Posterior cingulate gyrus (tissue), 11 donors: ENCODE results near the gene SKAP2.
"Not testable (repeated sequence)": the region's sequence is repeated elsewhere in the genome, so short reads cannot be mapped to it uniquely, and the experiment has no call there.

Experiments used
- DNase-seq, 10 donors: peaks; one replicate each; pipeline versions ENCODE4 v3.0.0 to v3.0.0-alpha.2; 2020 to 2021; ENCODE audit warnings: mixed read lengths in 3 of 10
- intact Hi-C: fragments of 100-400 bp; cut with DNase I; formaldehyde crosslinking; loops from one replicate; pipeline ENCODE4 v1.15.1; 2023

The SKAP2 gene

GRCh38 chr7:26857506-26858240, 6.7 kb downstream of the SKAP2 start:
- intact Hi-C loops: no loop called here
- peak in 5 of 10 donors; percentile 12 to 79 (median 18) for DNase-seq

GRCh38 chr7:26857170-26857505, 7.3 kb downstream of the SKAP2 start:
- DNase-seq: no peak
- intact Hi-C loops: no loop called here

- intact Hi-C loops: no loop called here
- no peak for DNase-seq
These were observed 8.0 kb downstream of the SKAP2 start for GRCh38 chr7:26856176-26856985.

GRCh38 chr7:26854876-26855855, 9.2 kb downstream of the SKAP2 start:
- DNase-seq: no peak
- intact Hi-C loops: no loop called here

GRCh38 chr7:26853788-26854393, 10.5 kb downstream of the SKAP2 start:
- DNase-seq: no peak
- intact Hi-C loops: loop anchor here (1.0 kb wide), 1 partner anchor 307 kb away; no protein-coding TSS in a partner anchor

GRCh38 chr7:26850193-26850651, 14.2 kb downstream of the SKAP2 start:
- intact Hi-C loops: no loop called here

GRCh38 chr7:26843705-26844104, 20.7 kb downstream of the SKAP2 start:
- no peak for DNase-seq
- intact Hi-C loops: no loop called here

More at GRCh38 chr7:26850193-26850651, 14.2 kb downstream of the SKAP2 start:
- no peak for DNase-seq

- intact Hi-C loops: no loop called here
- no peak for DNase-seq
These were observed 21.5 kb downstream of the SKAP2 start for GRCh38 chr7:26842897-26843296.

GRCh38 chr7:26841003-26841739, 23.2 kb downstream of the SKAP2 start:
- intact Hi-C loops: no loop called here
- DNase-seq: no peak

- intact Hi-C loops, DNase-seq: not testable (repeated sequence)
These were observed 27.6 kb downstream of the SKAP2 start for GRCh38 chr7:26836793-26837192.

GRCh38 chr7:26815426-26815825, 49.0 kb downstream of the SKAP2 start:
- intact Hi-C loops: no loop called here
- no peak for DNase-seq

- no peak for DNase-seq
- intact Hi-C loops: no loop called here
These were observed 51.0 kb downstream of the SKAP2 start for GRCh38 chr7:26813432-26813831.

- DNase-seq: no peak
- intact Hi-C loops: no loop called here
These were observed 69.8 kb downstream of the SKAP2 start for GRCh38 chr7:26794541-26794940.

GRCh38 chr7:26792576-26792975, 71.8 kb downstream of the SKAP2 start:
- DNase-seq: no peak
- intact Hi-C loops: no loop called here

GRCh38 chr7:26792006-26792405, 72.4 kb downstream of the SKAP2 start:
- no peak for DNase-seq
- intact Hi-C loops: no loop called here

GRCh38 chr7:26789481-26790184, 74.8 kb downstream of the SKAP2 start:
- intact Hi-C loops: no loop called here
- DNase-seq: no peak

GRCh38 chr7:26787701-26788100, 76.7 kb downstream of the SKAP2 start:
- DNase-seq: no peak
- intact Hi-C loops: no loop called here

GRCh38 chr7:26784118-26784517, 80.3 kb downstream of the SKAP2 start:
- intact Hi-C loops: no loop called here
- no peak for DNase-seq

- intact Hi-C loops: no loop called here
- no peak for DNase-seq
These were observed 81.9 kb downstream of the SKAP2 start for GRCh38 chr7:26782501-26782900.
